Activated CD4-positive, alpha-beta memory T cell treated with anti-CD3 and anti-CD28 coated beads for 36 hours (primary cell): Measurements from ENCODE around the gene ACCSL. TPM values are rescaled to one million over a fixed set of nuclear protein-coding genes. Genes with fewer than 3 reads are reported as not detected.

Source experiments
- CTCF ChIA-PET: fragments of 350-600 bp; sonication (Branson Sonifier 250); formaldehyde crosslinking; loops from one replicate; lab custom pipeline; 2021; ENCODE audit warnings: antibody characterized with exemption, inconsistent platforms; lab: Charles Lee
- POLR2A ChIA-PET: fragments of 350-600 bp; sonication (Branson Sonifier 250); formaldehyde crosslinking; loops from one replicate; lab custom pipeline; 2021; ENCODE audit warnings: antibody characterized with exemption; lab: Charles Lee
- DNase-seq: peaks from one replicate; pipeline ENCODE4 v3.0.0-alpha.2; 2020
- H3K27ac Mint-ChIP-seq: one replicate; pipeline ENCODE4 v1.8.0; 2021; ENCODE audit warnings: mixed read lengths
- H3K27me3 Mint-ChIP-seq: one replicate; pipeline ENCODE4 v1.8.0; 2021; ENCODE audit warnings: mixed read lengths
- H3K36me3 Mint-ChIP-seq: one replicate; pipeline ENCODE4 v1.8.0; 2021; ENCODE audit warnings: mixed read lengths
- H3K4me1 Mint-ChIP-seq: one replicate; pipeline ENCODE4 v1.8.0; 2021; ENCODE audit warnings: low read depth, mixed read lengths
- H3K4me3 Mint-ChIP-seq: one replicate; pipeline ENCODE4 v1.8.0; 2021; ENCODE audit warnings: mild to moderate bottlenecking, mixed read lengths
- H3K9me3 Mint-ChIP-seq: one replicate; pipeline ENCODE4 v1.8.0; 2021; ENCODE audit warnings: mixed read lengths
- intact Hi-C: fragments of 100-400 bp; cut with micrococcal nuclease; formaldehyde crosslinking; loops from one replicate; pipeline ENCODE4 v1.15.1; 2023
- total RNA-seq, 2 experiments: library from RNA; stranded (reverse); gene quantifications; one replicate each; pipeline ENCODE4 v1.2.3, GENCODE V29; 2021

Gene ACCSL
- total RNA-seq, 2 experiments from 2014 or later, result not detected

DNA sequence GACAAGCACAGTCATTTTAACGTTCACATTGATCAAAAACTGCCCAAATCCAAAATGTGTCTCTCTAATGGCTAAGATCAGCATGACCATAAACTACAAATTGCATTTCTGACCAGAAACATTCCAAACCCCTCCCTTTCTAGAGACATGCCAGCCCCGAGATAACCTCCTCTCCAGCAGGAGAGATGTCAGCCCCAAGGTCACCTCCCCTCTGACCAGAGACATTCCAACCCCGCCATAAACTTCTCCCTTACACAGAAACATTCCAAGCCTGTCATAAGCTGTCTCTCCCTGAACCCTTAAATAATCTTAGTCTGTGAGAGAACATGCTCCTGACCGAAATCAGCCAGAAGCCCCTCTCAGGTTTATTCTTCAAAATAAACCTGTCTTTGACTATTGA, 41.1 kb downstream of the ACCSL start:
- intact Hi-C loops, result no loop called here
- ChIA-PET POLR2A (no interaction called here), CTCF (no interaction called here)
- Mint-ChIP-seq H3K9me3 (peaks cover 7% of the 10 kb centered on the region), H3K36me3 (peaks cover 23% of the 10 kb centered on the region), H3K27me3 (no peaks in the 10 kb centered on the region), H3K4me1 (no peaks in the 10 kb centered on the region), H3K4me3 (no peak overlapping the region), H3K27ac (no peak overlapping the region)
- DNase-seq, result no peak

DNA sequence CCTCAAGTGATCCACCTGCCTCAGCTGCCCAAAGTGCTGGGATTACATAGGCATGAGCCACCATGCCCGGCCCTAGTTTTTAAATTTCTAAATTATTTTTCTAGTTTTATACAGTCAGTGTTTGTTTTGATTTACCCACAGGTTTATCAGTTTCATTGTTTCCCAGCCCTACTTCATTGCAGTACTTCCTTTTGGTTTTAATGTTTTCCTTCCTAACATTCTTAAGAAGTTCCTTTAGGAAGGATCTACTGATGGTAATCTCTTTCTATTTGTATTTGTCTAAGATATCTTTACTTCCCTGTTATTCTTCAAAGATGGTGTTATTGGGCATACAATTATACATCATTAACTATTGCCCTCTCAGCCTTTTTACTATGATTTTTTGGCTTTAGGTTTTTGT, 42.8 kb downstream of the ACCSL start:
- ChIA-PET CTCF (interaction anchor here (5.4 kb wide), 1 partner anchor 14 kb away, joined by 101 read pairs; no protein-coding TSS in a partner anchor), POLR2A (no interaction called here)
- H3K36me3 Mint-ChIP-seq, result peaks cover 15% of the 10 kb centered on the region
- no peaks in the 10 kb centered on the region for H3K27me3 Mint-ChIP-seq
- no peak overlapping the region for H3K27ac Mint-ChIP-seq
- no peak overlapping the region for H3K4me3 Mint-ChIP-seq
- no peak for DNase-seq
- peaks cover 11% of the 10 kb centered on the region for H3K4me1 Mint-ChIP-seq
- peaks cover 3% of the 10 kb centered on the region for H3K9me3 Mint-ChIP-seq
- intact Hi-C loops, result loop anchor here (5.0 kb wide), 1 partner anchor 447 kb away; no protein-coding TSS in a partner anchor

DNA sequence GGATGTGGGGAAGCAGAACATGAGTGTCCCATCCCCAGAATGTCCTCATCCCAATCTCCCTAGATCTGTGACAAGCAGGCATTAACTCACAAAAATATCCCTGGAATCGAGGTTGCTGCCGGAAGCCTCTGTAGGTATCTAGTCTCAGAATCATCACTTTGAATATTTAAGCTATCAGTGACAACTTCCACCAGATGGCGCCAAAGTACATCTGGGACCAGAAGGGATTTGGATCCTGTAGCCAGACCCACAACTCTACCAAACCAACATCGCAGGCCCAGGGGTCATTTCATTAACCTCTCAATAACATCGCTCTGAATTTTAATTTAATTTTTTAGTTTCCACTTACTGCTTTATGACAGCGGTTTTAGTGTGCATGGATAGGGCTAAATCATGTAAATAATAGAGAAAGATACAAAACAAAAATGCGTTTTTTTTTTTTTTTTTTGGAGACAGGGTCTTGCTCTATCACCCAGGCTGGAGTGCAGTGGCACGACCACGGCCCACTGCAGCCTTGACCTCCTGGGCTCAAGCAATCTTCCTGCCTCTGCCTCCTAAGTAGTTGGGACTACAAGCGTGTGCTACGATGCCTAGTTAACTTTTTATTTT, 46.6 kb downstream of the ACCSL start:
- H3K36me3 Mint-ChIP-seq, result no peaks in the 10 kb centered on the region
- POLR2A ChIA-PET, result interaction anchor here (2.4 kb wide), 1 partner anchor 10 kb away, joined by 9 read pairs; no protein-coding TSS in a partner anchor
- CTCF ChIA-PET, result interaction anchor here (0.6 to 5.4 kb wide), 33 partner anchors 8 to 800 kb away, joined by 3 to 101 read pairs (median 6); partner anchors contain the start of genes ACCS and C11orf96

DNA sequence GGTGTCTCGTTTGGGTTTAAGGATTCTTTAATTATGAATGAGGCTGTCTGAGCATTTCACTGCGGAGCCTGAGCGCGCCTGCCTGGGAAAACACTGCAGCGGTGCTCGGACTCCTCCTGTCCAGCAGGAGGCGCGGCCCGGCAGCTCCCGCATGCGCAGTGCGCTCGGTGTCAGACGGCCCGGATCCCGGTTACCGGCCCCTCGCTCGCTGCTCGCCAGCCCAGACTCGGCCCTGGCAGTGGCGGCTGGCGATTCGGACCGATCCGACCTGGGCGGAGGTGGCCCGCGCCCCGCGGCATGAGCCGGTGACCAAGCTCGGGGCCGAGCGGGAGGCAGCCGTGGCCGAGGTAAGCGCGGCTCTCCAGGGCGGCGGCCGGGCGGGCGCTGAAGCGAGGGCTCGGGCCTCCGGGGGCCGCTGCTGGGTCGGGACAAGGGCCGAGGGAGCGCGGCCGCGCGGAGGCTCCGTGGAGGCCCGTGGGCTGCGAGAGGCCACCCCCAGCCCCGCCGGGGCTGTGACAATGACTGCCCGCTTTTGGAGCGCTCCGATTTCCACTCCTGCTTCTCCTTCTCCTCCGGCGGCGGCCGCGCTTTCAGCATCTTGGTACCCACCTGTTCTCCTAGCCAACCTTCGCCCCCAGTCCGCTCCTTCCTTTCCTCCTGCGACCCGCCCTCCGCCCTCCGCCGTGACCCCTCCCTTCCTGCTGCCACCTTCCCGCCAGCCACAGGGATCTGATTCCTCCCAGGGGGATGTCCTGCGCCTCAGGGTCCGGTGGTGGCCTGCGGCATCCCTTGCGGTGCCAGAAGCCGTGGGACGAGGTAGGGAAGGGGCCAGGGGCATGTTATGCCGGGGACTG, 48.0 kb downstream of the ACCSL start, which contains the start of gene EXT2:
Gene EXT2 (plus strand): TSS at position 173 of the 854 bp plus-strand sequence. CDS start 12,035 bp downstream, outside the sequence.
- Mint-ChIP-seq H3K4me1 (peaks cover 26% of the 10 kb centered on the region), H3K4me3 (peak within 1 kb of the TSS; percentile 83), H3K9me3 (no peaks in the 10 kb centered on the region), H3K27me3 (no peaks in the 10 kb centered on the region), H3K36me3 (no peaks in the 10 kb centered on the region), H3K27ac (no peak within 1 kb of the TSS)
- POLR2A ChIA-PET, result interaction anchor here (0.7 to 2.4 kb wide), 2 partner anchors 9 to 29 kb away, joined by 3 to 9 read pairs; partner anchors contain the start of gene ACCS
- DNase-seq, result peak; percentile 90
- CTCF ChIA-PET, result interaction anchor here (0.6 to 5.4 kb wide), 25 partner anchors 9 to 464 kb away, joined by 3 to 101 read pairs (median 7); partner anchors contain the start of genes ACCS and C11orf96
- intact Hi-C loops, result no loop called here

More for the DNA sequence above, 46.6 kb downstream of the ACCSL start:
- peak; percentile 77 for DNase-seq
- intact Hi-C loops, result loop anchor here (5.0 kb wide), 1 partner anchor 443 kb away; no protein-coding TSS in a partner anchor
- Mint-ChIP-seq H3K9me3 (no peaks in the 10 kb centered on the region), H3K4me3 (peak overlapping the region; percentile 49), H3K4me1 (peaks cover 26% of the 10 kb centered on the region), H3K27ac (no peak overlapping the region), H3K27me3 (no peaks in the 10 kb centered on the region)

DNA sequence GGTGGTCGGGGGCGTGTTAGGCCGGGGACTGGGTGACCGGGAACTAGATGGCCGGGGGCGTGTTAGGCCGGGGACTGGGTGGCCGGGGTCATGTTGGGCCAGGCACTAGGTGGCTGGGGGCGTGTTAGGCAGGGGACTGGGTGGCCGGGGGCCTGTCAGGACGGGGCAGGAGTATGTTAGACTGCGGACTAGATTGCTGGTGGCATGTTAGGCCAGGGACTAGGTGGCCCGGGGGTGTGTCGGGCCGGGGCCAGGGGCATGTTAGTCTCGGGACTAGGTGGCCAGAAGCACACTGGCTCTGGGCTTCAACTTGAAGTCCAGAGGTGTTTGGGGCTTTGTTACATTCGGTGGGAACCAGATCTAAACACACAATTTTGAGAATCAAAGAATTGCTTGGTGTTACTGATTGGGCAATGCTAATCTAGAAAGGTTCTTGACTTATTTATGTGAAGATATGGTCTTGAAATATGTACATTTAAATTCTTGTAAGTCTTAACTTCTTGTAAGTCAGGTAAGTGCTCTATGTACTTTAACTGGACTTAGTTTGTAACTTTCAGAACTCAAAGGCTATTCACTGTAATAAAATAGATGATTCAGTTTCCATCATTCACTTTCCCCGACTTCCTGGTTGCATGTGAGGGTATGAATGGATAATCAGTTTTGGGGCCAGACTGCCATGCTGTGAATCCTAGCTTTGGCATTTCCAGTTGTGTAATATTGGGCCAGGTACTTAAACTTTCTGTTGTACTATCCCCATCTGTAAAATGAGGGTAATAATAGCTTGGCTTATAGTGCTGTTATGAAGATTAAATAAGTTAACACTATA, 48.8 kb downstream of the ACCSL start:
- Mint-ChIP-seq H3K27ac (no peak overlapping the region), H3K36me3 (no peaks in the 10 kb centered on the region), H3K4me1 (peaks cover 28% of the 10 kb centered on the region), H3K9me3 (no peaks in the 10 kb centered on the region), H3K4me3 (peak overlapping the region; percentile 83), H3K27me3 (no peaks in the 10 kb centered on the region)
- ChIA-PET CTCF (interaction anchor here (0.9 to 1.0 kb wide), 2 partner anchors 9 to 13 kb away, joined by 3 read pairs; no protein-coding TSS in a partner anchor), POLR2A (no interaction called here)
- no peak for DNase-seq
- intact Hi-C loops, result no loop called here

DNA sequence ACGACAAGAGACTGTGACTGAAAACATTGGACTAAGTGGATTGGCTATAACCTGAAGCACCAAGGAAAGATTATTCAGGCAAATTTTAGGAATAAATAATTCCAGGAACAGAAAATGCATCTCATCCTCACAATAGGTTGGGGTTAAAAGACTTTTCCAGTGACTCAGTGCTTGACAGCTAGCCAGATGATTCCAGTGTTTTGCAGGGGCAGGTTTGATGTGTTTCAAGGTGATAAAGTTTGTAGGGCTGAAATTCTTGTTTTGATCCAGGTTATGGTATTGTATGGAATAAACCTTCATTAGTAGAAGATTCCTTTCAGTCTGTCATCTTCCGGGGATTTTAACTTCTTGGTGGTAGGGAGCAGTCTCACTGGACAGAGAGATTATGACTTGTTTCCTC, 50.0 kb downstream of the ACCSL start:
- no peaks in the 10 kb centered on the region for H3K27me3 Mint-ChIP-seq
- intact Hi-C loops, result no loop called here
- no peak overlapping the region for H3K27ac Mint-ChIP-seq
- H3K36me3 Mint-ChIP-seq, result no peaks in the 10 kb centered on the region
- no peak for DNase-seq
- H3K9me3 Mint-ChIP-seq, result no peaks in the 10 kb centered on the region
- ChIA-PET POLR2A (no interaction called here), CTCF (no interaction called here)
- peaks cover 33% of the 10 kb centered on the region for H3K4me1 Mint-ChIP-seq
- H3K4me3 Mint-ChIP-seq, result no peak overlapping the region

DNA sequence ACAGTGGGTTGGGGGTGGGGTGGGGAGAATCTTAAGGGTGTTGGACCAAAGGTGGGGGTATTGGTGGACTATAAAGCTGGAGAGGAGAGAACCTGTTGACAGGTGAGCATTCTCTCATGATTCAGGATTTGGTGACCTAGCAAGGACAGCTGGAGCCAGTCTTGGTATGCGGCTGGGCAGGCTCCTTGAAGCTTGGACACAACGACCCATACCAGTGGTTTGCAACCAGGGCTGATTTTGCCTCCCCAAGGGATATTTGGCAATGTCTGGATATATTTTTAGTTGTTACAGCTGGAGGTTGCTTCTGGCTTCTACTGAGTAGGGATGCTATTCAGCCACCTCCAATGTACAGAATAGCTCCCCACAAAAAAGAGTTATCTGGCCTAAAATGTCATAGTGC, 53.3 kb downstream of the ACCSL start:
- intact Hi-C loops, result no loop called here
- H3K27me3 Mint-ChIP-seq, result no peaks in the 10 kb centered on the region
- H3K36me3 Mint-ChIP-seq, result peaks cover 1% of the 10 kb centered on the region
- no peak for DNase-seq
- no peak overlapping the region for H3K4me3 Mint-ChIP-seq
- H3K4me1 Mint-ChIP-seq, result peaks cover 30% of the 10 kb centered on the region
- no peak overlapping the region for H3K27ac Mint-ChIP-seq
- POLR2A ChIA-PET, result no interaction called here
- CTCF ChIA-PET, result interaction anchor here (0.6 to 1.5 kb wide), 4 partner anchors 10 to 437 kb away, joined by 3 read pairs; partner anchors contain the start of gene C11orf96
- H3K9me3 Mint-ChIP-seq, result no peaks in the 10 kb centered on the region

DNA sequence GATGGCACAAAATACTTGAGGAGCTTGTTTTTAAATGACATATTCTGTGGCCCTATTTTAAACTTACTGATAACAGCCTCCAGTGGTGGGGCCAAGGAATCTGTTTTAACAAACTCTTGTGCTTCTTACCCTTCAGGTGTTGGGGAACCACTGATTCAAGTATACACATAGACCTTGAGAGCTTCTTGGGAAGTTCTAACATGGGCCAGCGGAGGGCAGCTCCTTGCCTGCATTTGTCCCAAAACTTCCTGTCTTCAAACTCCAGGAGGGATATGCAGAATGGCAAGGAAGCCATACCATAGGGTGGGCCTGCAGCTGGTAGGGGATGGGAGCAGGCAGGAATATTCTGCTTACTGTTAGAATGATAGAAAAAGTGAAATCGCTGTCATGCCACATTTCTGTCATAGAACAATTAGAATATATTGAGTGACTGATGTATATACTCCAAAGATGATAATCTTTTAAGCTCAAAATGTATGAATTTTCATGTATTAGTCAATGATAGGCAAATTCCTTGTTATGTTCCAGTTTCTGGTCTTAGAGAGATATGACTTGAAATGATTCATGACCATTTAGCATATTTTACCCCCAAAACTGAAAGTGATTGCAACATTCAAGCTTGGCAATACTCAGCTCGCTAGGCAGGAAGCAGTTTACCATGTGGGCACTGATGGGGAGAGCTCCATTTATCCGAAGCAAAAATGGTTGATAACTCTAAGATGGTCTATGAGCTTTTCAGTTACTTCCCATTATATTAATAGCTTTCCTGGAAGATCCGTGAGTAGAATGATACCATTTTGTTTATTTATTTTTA, 56.9 kb downstream of the ACCSL start:
- intact Hi-C loops, result no loop called here
- no peak for DNase-seq
- Mint-ChIP-seq H3K27me3 (no peaks in the 10 kb centered on the region), H3K9me3 (no peaks in the 10 kb centered on the region), H3K4me1 (peaks cover 15% of the 10 kb centered on the region), H3K27ac (peak overlapping the region; percentile 7), H3K36me3 (peaks cover 10% of the 10 kb centered on the region), H3K4me3 (no peak overlapping the region)
- ChIA-PET POLR2A (interaction anchor here (1.3 to 2.0 kb wide), 2 partner anchors 10 to 88 kb away, joined by 4 to 9 read pairs; partner anchors contain the start of gene EXT2), CTCF (interaction anchor here (1.2 to 6.3 kb wide), 7 partner anchors 8 to 512 kb away, joined by 3 to 101 read pairs (median 4); partner anchors contain the start of gene EXT2)

DNA sequence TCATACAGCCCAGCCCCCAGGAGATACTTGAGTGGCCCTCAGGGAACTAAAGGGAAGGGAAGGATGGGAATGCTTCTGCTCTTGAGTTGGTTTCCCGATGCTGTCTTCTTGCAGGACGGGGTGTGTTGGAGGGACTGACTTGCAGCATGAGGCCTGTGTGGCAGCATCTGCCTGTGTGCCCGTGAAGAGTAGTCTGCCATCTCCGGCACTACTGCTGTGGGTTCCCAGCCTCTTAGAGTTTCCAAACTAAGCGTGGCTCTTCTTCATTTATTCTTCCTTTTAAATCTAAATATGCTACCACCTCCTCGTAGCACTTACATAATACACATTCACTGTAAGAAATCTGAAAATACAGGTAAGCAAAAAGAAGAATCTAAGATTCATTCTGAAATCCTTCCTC, 60.5 kb downstream of the ACCSL start:
- CTCF ChIA-PET, result interaction anchor here (2.6 kb wide), 1 partner anchor 13 kb away, joined by 11 read pairs; the partner anchor contains the start of gene EXT2
- Mint-ChIP-seq H3K36me3 (peaks cover 16% of the 10 kb centered on the region), H3K9me3 (no peaks in the 10 kb centered on the region), H3K27ac (no peak overlapping the region), H3K4me1 (peaks cover 14% of the 10 kb centered on the region), H3K4me3 (no peak overlapping the region), H3K27me3 (no peaks in the 10 kb centered on the region)
- DNase-seq, result no peak
- intact Hi-C loops, result no loop called here
- POLR2A ChIA-PET, result no interaction called here
